Measurements from ENCODE around the gene MPI.
"Not testable (repeated sequence)": the region's sequence is repeated elsewhere in the genome, so short reads cannot be mapped to it uniquely, and the experiment has no call there.

The MPI gene

GRCh38 chr15:74870436-74871215 is 19.2 kb upstream of the MPI start:
- DNase-seq (ENCODE audit: insufficient read length, low spot score) (no peak), FAIRE-seq (no peak)
- no peak for TF ChIP-seq POLR2A (IDR thresholded peaks at IDR 0.05; ENCODE audit: low read depth, low read length)

GRCh38 chr15:74872702-74873035 is 17.2 kb upstream of the MPI start:
- TF ChIP-seq POLR2A (IDR thresholded peaks at IDR 0.05; ENCODE audit: low read depth, low read length): no peak
- DNase-seq (ENCODE audit: insufficient read length, low spot score) (no peak), FAIRE-seq (no peak)

GRCh38 chr15:74873036-74873755 is 16.6 kb upstream of the MPI start, which contains the start of gene SCAMP2:
TSS of gene SCAMP2 (minus strand) at chr15:74873365. CDS start at chr15:74873255, 110 bp downstream.
- peak; percentile 79 for TF ChIP-seq POLR2A (IDR thresholded peaks at IDR 0.05; ENCODE audit: low read depth, low read length)
- DNase-seq (ENCODE audit: insufficient read length, low spot score) (peak; percentile 85), FAIRE-seq (no peak)

GRCh38 chr15:74873756-74874424 is 16.0 kb upstream of the MPI start:
- DNase-seq (ENCODE audit: insufficient read length, low spot score) (no peak), FAIRE-seq (no peak)

GRCh38 chr15:74878273-74878672 is 11.6 kb upstream of the MPI start:
- no peak for TF ChIP-seq POLR2A (IDR thresholded peaks at IDR 0.05; ENCODE audit: low read depth, low read length)
- DNase-seq (ENCODE audit: insufficient read length, low spot score) (no peak), FAIRE-seq (no peak)

More at GRCh38 chr15:74873756-74874424, 16.0 kb upstream of the MPI start:
- TF ChIP-seq POLR2A (IDR thresholded peaks at IDR 0.05; ENCODE audit: low read depth, low read length): no peak

- FAIRE-seq (no peak), DNase-seq (ENCODE audit: insufficient read length, low spot score) (no peak)
- TF ChIP-seq POLR2A (IDR thresholded peaks at IDR 0.05; ENCODE audit: low read depth, low read length): no peak
These were observed 7.3 kb upstream of the MPI start for GRCh38 chr15:74882528-74882927.

GRCh38 chr15:74884428-74885223 is 5.2 kb upstream of the MPI start:
- FAIRE-seq (no peak), DNase-seq (ENCODE audit: insufficient read length, low spot score) (peak; percentile 37)
- TF ChIP-seq POLR2A (IDR thresholded peaks at IDR 0.05; ENCODE audit: low read depth, low read length): no peak

GRCh38 chr15:74885461-74885860 is 4.4 kb upstream of the MPI start:
- no peak for DNase-seq (ENCODE audit: insufficient read length, low spot score)
- no peak for FAIRE-seq
- no peak for TF ChIP-seq POLR2A (IDR thresholded peaks at IDR 0.05; ENCODE audit: low read depth, low read length)

GRCh38 chr15:74887537-74888193 is 2.2 kb upstream of the MPI start:
- not testable (repeated sequence) for DNase-seq (ENCODE audit: insufficient read length, low spot score); FAIRE-seq

GRCh38 chr15:74888716-74889115 is 1.1 kb upstream of the MPI start:
- no peak for FAIRE-seq
- DNase-seq (ENCODE audit: insufficient read length, low spot score): no peak
- TF ChIP-seq POLR2A (IDR thresholded peaks at IDR 0.05; ENCODE audit: low read depth, low read length): no peak

- DNase-seq (ENCODE audit: insufficient read length, low spot score) (no peak), FAIRE-seq (no peak)
- no peak for TF ChIP-seq POLR2A (IDR thresholded peaks at IDR 0.05; ENCODE audit: low read depth, low read length)
These were observed 406 bp upstream of the MPI start for GRCh38 chr15:74889390-74889882.

- TF ChIP-seq POLR2A (IDR thresholded peaks at IDR 0.05; ENCODE audit: low read depth, low read length): no peak
- DNase-seq (ENCODE audit: insufficient read length, low spot score) (no peak), FAIRE-seq (no peak)
These were observed 771 bp downstream of the MPI start for GRCh38 chr15:74890665-74890960.

- TF ChIP-seq POLR2A (IDR thresholded peaks at IDR 0.05; ENCODE audit: low read depth, low read length): no peak
- DNase-seq (ENCODE audit: insufficient read length, low spot score): no peak
- no peak for FAIRE-seq
These were observed 1.6 kb downstream of the MPI start for GRCh38 chr15:74891469-74891868.

Data from H54 (cell line).